ENCODE data around the gene CES4A.

Gene CES4A

DNA sequence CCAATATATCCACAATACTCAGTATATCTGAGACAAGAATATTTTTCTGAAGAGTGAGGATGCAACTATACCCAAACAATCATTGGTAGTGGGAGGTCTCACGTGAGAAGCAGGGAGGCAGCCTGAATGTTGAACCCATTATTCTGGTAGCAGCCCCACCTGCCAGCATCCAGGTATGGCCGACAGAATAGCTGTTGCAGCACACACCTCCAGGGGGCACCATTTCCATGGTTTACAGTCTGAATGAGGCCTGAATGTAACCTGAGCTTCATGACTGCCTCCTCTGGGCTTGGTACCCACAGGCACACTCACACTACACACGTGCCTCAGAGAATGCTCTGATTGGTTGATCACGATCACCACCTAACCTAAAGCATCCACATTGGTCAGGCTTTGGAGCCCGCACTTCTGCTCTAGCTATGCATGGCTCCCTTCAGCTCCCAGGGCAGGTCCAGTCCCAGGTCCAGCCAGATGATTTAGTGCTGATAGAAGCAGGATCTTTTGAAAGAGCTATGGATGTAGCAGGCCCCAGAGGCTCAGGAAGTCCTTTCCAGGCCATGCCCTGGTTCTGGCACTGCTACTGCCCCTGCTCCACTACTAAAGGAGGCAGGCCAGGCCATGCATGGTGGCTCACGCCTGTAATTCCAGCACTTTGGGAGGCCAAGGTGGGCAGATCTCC is 29.6 kb downstream of the CES4A start:
- no peak overlapping the region for H3K4me3 ChIP-seq (ENCODE audit: low read depth, low read length)

DNA sequence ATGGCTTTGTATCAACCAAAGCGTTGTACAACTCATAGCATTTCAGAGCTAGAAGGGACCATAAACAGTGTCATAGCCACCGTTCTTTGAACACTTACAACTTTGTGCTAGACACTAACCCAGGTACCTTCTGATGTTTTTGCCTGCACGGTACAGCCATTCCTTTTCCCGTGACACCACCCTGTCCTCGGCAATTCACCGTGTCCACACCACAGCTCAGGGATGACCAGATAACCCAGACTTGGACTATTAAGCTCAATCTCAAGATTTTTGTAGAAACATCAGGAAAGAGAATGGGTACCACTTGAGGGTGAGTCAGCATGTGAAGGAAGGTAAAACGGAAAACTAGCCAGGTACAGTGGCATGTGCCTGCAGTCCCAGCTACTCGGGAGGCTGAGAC is 30.8 kb downstream of the CES4A start:
- H3K4me3 ChIP-seq (ENCODE audit: low read depth, low read length): no peak overlapping the region

DNA sequence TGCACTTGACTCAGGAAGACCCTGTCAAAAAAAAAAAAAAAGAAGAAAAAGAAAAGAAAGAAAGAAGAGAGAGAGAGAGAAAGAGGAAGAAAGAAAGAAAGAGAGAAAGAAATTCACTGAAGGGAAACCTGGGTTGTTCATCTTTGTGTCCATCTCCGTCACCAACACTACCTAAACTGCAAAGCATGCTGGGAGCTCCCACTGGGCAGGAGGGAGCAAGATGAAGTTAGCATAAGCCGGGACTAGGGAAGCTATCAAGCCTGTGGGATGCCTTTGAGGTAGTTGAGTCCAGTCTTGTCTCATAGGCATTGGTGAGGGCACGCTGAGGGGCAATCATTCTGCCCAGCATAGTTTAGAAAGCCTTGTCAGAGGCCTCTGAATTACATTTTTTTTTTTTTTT is 32.9 kb downstream of the CES4A start:
- H3K4me3 ChIP-seq (ENCODE audit: low read depth, low read length): no peak overlapping the region

DNA sequence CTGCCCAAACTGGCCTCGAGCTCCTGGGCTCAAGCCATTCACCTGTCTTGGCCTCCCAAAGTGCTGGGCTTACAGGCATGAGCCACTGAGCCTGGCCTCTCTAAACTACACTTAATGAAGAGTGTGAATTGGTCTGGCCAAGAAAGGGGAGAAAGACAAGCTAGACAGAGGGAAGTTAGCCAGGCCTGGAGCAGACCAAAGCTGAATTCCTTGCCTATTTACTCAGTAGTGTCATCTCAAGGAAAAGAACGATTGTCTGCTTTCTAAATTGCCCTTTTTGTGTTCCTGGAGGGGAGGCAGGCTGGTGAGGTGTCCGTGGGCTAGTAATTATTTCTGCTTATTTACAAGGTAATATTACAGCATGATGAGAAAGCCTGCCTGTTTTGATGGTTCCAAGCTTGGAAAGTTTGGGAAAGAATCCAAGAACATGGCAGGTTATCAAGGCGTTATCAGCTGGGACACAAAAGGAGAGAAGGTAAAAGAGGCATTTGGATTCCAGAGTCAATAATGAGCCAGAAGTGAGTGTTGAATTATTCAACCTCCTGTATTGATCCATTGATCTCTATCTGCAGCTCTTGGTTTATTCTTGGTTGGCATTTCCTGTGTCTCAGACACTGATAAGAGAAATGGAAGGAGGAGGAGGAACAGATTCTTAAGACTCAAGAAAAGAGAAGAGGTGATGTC is 34.3 kb downstream of the CES4A start:
- H3K4me3 ChIP-seq (ENCODE audit: low read depth, low read length): no peak overlapping the region

DNA sequence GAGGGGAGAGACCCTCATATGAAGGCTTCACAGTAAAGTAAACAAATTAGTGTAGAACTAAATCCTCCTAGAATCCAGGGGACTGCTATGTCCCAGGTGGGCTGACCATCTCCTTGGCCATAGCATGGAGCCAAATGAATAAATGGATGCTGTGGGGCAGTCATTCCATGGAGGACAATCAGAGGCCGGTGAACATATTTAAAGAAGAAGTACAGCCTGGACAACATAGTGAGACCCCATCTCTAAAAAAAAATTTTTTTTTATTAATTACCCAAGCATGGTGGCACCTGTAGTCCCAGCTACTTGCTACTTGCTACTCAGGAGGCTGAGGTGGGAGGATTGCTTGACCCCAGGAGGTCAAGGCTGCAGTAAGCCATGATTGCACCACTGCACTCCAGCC is 35.3 kb downstream of the CES4A start:
- H3K4me3 ChIP-seq (ENCODE audit: low read depth, low read length): no peak overlapping the region

DNA sequence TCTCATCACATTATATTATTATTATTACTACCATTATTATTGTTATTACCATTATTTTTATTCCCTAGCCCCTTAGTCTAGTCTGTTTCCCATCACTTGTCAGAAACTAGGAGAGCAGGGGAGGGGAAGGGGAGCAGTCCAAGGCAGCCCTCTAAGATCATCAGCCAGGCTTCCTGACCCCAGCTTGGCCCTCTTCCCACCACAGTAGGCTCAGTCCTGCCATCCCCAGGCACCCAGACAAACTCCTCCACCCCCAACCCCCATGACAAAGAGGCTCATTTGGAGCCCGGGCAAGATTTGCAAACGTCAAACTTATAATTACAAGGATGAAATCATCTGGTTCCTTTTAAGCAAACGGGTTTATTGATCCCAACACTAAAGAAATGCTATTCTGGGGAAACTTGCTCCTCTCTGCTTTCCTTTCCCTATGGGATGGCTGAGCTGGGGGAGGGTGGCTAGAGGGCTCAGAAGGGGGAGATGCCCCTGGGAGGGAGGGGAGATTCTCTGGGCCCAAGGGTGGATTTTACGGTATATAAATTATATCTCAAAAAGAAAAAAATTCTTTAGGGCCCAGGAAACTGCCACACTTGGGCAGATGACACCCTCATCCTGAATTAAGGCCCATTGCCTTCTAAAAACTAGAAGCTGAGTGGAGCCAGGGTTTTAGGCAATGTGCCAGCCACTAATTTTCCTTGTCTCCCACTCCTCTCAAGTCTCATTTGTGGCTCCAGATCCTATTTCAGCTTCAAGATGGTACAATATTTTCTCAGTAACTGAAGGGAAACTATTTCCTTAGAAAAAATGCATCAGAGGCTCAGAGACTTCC is 36.2 kb downstream of the CES4A start:
- no peak overlapping the region for H3K4me3 ChIP-seq (ENCODE audit: low read depth, low read length)

DNA sequence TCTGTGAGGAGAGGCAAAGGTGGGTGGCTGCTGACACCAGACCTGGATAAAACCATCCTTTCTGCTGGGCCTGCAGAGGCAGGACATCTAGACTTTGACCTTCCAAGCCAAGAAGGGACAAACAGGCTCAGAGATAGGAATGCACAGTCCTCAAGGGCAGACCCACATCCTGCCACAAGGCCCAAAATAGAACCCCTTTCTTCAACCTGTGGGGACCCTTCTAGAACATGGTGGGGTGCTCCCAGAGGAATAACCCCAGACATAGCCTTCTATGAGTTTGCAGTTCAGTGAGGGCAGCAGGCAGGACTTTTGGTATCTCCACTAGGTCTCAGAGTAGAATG is 36.8 kb downstream of the CES4A start:
- H3K4me3 ChIP-seq (ENCODE audit: low read depth, low read length): no peak overlapping the region

DNA sequence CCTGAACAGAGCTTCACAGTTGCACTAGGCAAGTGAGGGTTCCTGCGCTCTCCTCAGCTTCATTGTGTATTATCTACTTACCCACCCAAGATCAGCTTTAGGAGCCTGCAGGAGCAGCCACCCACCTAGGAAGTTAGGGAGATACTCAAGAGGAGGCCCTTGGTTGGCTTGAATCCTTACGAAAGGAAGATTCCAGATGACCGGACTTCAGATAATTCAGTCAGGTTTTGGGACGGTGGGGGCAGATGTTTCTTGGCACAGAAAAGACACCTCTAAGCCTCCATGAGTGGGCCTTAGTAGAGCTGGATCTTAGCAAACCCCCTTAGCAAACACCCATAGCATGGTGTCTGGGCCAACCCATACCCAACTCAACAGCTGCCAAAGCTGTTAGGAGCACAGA is 38.2 kb downstream of the CES4A start:
- H3K4me3 ChIP-seq (ENCODE audit: low read depth, low read length): no peak overlapping the region

DNA sequence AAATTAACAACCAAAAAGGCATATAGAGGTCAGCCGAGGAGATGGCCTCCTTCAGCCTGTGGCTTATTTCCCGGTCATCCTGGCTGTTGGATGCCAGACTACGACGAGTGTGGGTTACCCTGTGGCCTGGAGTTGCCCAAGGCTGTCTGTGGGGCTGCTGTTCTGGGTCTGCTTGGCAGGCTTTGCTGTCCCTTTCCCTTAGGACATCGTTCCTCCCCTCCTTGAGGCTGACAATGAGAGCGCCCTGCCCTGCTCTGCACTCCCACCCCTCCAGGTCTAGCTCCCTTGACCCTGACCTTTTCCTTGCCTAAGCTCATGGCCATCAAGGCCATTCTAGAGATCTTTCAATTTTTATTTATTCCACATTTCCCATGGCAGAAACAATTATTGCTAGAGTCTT is 38.7 kb downstream of the CES4A start:
- H3K4me3 ChIP-seq (ENCODE audit: low read depth, low read length): no peak overlapping the region

DNA sequence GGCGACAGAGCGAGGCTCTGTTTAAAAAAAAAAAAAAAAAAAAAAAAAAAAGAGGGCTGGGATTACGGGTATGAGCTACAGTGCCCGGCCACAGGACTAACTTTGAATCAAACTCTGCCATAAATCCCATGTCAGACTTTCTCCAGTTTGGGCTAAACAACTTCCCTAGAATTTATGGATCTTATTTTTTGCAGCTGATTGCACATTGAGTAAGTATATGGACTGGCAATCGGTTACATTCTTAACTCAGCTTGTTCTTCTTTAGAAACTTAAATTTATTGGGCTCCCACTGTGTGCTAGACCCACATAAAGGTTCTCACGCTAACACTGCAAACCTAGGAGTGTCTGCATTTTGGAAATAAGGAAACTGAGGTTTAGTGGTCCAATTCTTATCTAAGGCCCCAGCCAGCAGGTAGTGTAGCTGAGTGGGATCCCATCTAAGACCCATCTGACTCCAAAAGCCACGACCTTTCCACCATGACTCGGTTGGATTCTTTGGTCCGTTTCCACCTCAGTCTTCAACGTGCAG is 39.8 kb downstream of the CES4A start:
- H3K4me3 ChIP-seq (ENCODE audit: low read depth, low read length): peak overlapping the region; percentile 64

DNA sequence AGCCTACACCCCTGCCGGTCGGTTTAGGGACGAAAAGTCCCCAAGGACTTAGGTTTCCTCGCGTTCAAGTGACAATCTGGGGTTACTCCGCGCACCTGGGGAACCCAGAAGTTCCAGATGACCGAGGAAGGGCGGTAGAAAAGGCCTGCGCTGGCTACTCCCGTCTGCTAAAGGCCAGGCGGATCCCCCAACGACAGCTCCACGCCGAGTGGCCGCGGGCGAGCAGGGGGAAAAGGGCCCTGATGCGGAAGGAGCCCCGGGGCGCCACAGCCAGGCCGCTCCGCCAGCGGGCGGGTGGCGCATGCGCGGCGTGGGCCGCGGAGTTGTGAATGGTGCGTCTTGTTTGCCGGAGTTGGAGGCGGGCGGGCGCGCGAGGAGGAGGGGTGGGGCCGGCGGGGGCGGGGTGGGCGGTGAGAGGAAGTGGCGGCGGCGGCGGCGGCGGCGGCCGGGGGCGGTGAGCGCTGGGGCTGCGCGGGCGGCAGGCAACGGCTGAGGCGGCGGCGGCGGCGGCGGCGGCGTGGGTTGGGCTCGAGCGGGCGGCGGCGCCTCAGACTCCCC is 40.4 kb downstream of the CES4A start, which contains the start of gene CBFB:
Gene CBFB, plus strand, starts transcription at position 454 of the 558 bp plus-strand sequence. CDS start 259 bp downstream, outside the sequence.
- peak within 1 kb of the TSS; percentile 67 for H3K4me3 ChIP-seq (ENCODE audit: low read depth, low read length)

DNA sequence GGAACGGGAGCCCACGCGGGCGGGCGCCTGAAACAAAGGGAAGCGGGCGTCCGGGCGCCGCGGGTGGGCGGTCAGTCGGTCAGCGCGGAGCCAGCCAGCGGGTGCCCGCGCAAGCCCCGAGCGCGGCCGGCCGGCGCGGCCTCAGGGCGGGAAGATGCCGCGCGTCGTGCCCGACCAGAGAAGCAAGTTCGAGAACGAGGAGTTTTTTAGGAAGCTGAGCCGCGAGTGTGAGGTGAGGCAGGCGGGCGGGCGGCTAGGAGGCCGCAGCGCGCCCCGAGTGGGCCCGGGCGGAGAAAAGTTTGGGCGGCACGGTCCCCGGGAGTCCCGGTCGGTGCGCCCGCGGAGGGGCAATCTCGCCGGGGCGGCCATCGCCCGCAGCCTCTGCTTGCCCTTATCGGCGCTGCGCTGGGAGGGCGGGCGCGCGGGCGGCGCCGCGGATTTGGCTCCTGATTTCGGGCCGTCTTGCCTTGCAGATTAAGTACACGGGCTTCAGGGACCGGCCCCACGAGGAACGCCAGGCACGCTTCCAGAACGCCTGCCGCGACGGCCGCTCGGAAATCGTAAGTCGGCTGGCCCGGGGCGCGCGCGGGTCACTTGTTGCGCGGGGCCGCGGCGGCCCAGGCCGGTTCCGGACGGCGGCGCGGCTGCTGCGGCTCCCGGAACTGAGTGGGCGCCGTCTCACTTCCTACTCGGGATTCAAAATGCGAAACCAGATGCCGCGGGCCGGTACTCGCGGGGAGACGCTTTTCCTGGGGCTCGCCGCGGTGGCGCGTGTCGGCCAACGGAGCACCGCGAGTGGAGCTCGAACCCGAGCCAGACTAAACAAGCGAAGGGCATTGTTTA is 41.1 kb downstream of the CES4A start:
- H3K4me3 ChIP-seq (ENCODE audit: low read depth, low read length): peak overlapping the region; percentile 67

DNA sequence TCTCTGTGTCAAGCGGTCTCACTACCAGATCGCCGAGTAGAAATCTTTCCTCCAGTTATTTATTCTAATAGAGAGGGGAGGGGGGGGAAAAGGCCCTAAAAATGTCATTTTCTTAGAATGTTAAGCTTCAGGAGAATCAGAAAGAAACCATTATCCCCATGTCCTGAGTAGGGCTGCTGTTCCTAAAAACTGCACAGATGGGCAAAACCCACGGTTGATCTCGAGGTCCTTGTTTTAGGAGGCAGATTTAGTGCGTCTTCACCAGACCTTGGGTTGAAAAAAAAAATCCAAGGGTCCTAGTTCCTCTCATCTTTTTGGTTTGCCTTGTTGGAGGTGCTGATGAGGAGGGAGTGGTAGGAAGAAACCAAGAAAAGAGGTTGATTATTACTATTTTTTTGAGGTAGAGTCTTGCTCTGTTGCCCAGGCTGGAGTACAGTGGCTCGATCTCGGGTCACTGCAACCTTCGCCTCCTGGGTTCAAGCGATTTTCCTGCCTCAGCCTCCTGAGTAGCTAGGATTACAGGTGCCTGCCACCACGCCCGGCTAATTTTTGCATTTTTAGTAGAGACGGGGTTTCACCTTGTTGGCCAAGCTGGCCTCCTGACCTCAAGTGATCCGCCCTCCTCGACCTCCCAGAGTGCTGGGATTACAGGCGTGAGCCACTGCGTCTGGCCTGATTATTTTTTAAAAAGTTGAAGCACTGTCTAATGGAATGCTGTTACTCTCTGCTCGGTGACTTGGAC is 42.0 kb downstream of the CES4A start:
- peak overlapping the region; percentile 67 for H3K4me3 ChIP-seq (ENCODE audit: low read depth, low read length)

DNA sequence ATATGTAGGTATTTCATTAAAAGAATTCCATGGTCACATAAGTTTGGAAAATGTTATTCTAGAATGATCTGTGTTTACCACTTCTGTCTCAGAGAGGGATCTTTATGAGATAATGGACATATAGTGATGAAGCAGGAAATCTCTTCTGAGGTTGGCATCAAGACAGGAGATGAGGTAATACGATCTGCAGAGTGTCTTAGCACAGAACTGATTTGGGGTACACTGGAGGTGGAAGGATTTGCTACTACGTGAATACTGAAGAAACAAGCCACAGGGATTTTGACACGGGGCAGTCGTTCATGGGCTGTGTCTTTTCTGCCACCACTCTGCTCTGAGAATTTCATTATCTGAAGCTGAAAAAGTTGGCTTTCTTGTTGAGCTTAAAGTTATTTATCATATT is 46.1 kb downstream of the CES4A start:
- no peak overlapping the region for H3K4me3 ChIP-seq (ENCODE audit: low read depth, low read length)

DNA sequence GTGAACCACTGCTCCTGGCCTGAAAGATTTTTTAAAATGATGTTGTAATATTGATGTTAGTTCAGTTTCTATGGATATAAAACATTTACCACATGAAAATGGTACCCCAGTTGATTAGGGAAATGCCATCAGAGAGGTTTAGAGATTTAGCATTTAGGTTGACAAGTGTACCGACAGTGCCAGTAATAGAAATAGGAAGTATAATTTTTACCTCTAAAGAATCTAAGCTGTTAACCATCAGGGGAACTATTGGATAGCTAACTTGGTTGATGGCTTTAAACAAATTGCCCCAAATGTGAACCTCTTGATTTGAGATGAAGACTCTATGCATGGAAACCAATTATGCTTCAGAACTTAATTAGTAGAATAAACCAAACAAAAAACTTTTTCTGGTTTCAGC is 47.0 kb downstream of the CES4A start:
- no peak overlapping the region for H3K4me3 ChIP-seq (ENCODE audit: low read depth, low read length)

DNA sequence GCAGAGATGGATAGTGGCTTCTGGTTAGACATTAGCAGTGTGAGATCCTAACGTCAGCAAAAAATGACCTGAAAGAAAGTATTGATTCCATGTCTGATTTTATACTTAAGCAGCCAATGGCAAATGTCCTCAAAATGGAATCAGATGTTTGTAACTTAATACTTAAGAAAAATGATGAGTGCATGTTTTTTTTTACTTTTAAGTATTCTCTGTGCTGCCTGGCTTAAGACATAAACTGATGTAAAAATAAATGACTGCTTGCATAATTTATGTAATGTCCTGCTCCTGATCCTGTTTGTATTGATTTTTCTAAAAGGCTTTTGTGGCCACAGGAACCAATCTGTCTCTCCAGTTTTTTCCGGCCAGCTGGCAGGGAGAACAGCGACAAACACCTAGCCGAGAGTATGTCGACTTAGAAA is 47.9 kb downstream of the CES4A start:
- H3K4me3 ChIP-seq (ENCODE audit: low read depth, low read length): no peak overlapping the region

DNA sequence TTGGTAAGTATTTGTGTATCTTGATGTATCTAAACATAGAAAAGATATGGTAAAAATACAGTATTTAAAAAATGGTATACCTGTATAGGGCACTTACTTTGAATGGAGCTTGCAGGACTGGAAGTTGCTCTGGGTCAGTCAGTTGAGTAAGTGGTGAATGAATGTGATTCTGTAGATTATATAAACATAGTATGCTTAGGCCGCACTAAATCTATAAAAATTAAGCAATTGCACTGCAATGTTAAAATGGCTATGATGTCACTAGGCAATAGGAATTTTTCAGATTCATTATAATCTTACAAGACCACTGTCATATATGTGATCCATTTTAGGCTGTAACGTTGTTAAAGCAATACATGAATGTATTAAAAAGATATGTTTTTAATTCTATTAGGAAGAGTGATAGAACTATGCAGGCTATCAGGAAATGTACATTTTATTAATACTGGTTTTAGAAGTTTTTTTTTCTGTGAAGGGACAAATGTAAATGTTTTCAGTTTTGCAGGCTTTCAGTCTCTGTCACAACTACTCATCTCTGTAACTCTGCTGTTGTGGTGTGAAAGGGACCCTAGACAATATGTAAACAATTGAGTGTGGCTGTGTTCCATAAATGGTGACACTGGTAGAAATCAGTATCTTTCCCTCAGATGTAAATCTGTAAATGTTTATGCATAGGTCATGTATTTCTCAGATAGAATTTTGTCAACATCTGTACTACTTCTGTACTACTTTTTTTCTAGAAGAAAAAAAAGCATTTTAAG is 51.1 kb downstream of the CES4A start:
- H3K4me3 ChIP-seq (ENCODE audit: low read depth, low read length): no peak overlapping the region

DNA sequence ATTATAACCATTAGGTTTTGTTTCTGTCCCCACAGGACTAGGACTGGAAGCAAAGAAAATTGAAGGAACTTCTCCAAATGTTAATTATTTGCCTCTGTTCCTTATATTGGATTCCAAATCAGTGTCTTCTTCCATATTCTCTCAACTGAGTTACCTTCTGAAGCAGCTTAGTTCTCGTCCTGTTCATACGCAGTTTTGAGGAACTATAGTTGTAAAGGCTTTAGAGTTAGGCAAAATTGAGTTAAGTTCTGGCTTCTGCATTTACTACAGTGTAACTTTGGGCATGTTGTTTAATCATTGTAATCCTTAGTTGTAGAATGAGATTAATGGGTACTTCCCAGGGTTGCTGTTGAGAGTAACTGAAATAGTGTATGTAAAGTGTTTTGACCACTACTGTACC is 51.8 kb downstream of the CES4A start:
- no peak overlapping the region for H3K4me3 ChIP-seq (ENCODE audit: low read depth, low read length)

DNA sequence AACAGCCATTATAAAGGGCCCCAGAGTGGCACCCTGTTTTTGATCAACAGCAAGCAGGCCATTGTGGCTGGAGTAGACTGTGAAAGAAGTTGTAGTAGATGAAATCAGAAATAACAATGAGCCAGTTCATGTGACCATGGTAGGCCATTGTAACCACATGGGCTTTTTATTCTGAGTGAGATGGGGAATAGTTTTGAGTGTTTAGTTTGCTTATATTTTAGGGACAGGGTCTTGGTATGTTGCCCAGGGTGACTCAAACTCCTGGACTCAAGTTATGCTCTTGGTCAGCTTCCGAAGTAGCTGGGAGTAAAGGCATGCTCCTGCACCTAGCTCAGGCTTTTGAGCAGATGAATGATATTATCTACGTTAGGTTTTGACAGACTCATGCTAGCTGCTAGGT is 52.5 kb downstream of the CES4A start:
- H3K4me3 ChIP-seq (ENCODE audit: low read depth, low read length): no peak overlapping the region
